Ovary (tissue), 3 donors: ENCODE results near the gene SLC35D3.

Experiments used
- POLR2A ChIP-seq: fragments of 450-650 bp; IDR thresholded peaks from one replicate; pipeline ENCODE4 v1.6.1; 2017; ENCODE audit warnings: antibody characterized with exemption, mild to moderate bottlenecking, moderate library complexity
- TF ChIP-seq, protein P1 (sequence below), 3 donors: fragments of 450-650 bp in 2 of 3; fragments of 200-600 bp in 1 of 3; IDR thresholded peaks; one replicate each; pipeline versions ENCODE4 v1.5.1 to v1.8.0; 2016 to 2022; ENCODE audit warnings: antibody characterized with exemption in 3 of 3, mild to moderate bottlenecking in 1 of 3
- donor health status: DM: no; HTN: no; CAD: no.

- TF ChIP-seq, protein P1, sequence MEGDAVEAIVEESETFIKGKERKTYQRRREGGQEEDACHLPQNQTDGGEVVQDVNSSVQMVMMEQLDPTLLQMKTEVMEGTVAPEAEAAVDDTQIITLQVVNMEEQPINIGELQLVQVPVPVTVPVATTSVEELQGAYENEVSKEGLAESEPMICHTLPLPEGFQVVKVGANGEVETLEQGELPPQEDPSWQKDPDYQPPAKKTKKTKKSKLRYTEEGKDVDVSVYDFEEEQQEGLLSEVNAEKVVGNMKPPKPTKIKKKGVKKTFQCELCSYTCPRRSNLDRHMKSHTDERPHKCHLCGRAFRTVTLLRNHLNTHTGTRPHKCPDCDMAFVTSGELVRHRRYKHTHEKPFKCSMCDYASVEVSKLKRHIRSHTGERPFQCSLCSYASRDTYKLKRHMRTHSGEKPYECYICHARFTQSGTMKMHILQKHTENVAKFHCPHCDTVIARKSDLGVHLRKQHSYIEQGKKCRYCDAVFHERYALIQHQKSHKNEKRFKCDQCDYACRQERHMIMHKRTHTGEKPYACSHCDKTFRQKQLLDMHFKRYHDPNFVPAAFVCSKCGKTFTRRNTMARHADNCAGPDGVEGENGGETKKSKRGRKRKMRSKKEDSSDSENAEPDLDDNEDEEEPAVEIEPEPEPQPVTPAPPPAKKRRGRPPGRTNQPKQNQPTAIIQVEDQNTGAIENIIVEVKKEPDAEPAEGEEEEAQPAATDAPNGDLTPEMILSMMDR (IDR thresholded peaks at IDR 0.05), result no peak
- TF ChIP-seq POLR2A, result no peak
These were observed 545 bp downstream of the SLC35D3 start for GRCh38 chr6:136922685-136923006.
